Right lobe of liver (tissue), 6 donors: ENCODE measurements around the gene IQCB1. TPM values are rescaled to one million over a fixed set of nuclear protein-coding genes. Genes with fewer than 3 reads are reported as not detected.

Source experiments
- ATAC-seq, 4 donors: fragments of 200-7000 bp; cut with Tn5 transposase; one replicate each; pipeline ENCODE4 v1.9.1; 2020; ENCODE audit warnings: mild to moderate bottlenecking in 4 of 4, moderate library complexity in 4 of 4
- DNase-seq, 3 donors: peaks; one replicate each; pipeline ENCODE4 v3.0.0-alpha.2; 2020
- H3K27ac ChIP-seq, 3 donors: fragments of 200-600 bp; one replicate each; pipeline ENCODE4 v1.8.0; 2022
- H3K27me3 ChIP-seq, 2 donors: fragments of 200-600 bp; one replicate each; pipeline ENCODE4 v1.8.0; 2022
- H3K36me3 ChIP-seq, 4 donors: fragments of 200-600 bp; sonication (generic) in 1 of 4; one replicate each; pipeline versions ENCODE4 v1.5.1 to v1.8.0; 2017 to 2022; ENCODE audit warnings: control low read depth in 1 of 4
- H3K4me1 ChIP-seq, 4 donors: fragments of 200-600 bp; sonication (generic) in 1 of 4; one replicate each; pipeline versions ENCODE4 v1.5.1 to v1.8.0; 2017 to 2022; ENCODE audit warnings: control low read depth in 1 of 4
- H3K4me3 ChIP-seq, 3 donors: fragments of 200-600 bp; one replicate each; pipeline ENCODE4 v1.8.0; 2022
- H3K9me3 ChIP-seq, 4 donors: fragments of 200-600 bp; sonication (generic) in 1 of 4; one replicate each; pipeline versions ENCODE4 v1.5.1 to v1.8.0; 2017 to 2022; ENCODE audit warnings: control low read depth in 1 of 4
- CTCF ChIP-seq, 4 donors: fragments of 200-600 bp in 3 of 4; fragments of 450-650 bp in 1 of 4; IDR thresholded peaks; one replicate each; pipeline versions ENCODE4 v1.5.1 to v1.8.0; 2016 to 2022; ENCODE audit warnings: antibody characterized with exemption in 4 of 4, mild to moderate bottlenecking in 2 of 4
- POLR2A ChIP-seq: fragments of 450-650 bp; IDR thresholded peaks from one replicate; pipeline ENCODE4 v1.6.1; 2017; ENCODE audit warnings: antibody characterized with exemption, mild to moderate bottlenecking
- WGBS: methylation state at CpG from one replicate; pipeline ENCODE4 v1.1.6; 2018; ENCODE audit warnings: low coverage, low lambda C conversion rate; ENCODE audit not compliant: insufficient coverage; ENCODE audit errors: missing lambda C conversion rate; 5-methylcytosine and 5-hydroxymethylcytosine counted together
- intact Hi-C, 2 donors: fragments of 100-400 bp; cut with DNase I; formaldehyde crosslinking; loops; one replicate each; pipeline versions ENCODE4 v1.11.2 to v1.14.1; 2022
- total RNA-seq, 6 experiments: library from RNA; depleted of rRNA in 2 of 6; stranded (reverse); fragments of >200 nt in 2 of 6; fragmentation: NEBNext Ultra II Directional in 3 of 6; extraction: Animal tissue kit (Norgen Biotek cat#: 25700) in 3 of 6; gene quantifications; one replicate each; pipeline versions ENCODE4 v1.1.0 to v1.2.4, GENCODE V29; 2016 to 2023
- donor health status: DM: no; HTN: yes; CAD: no.
- donor health status: DM: no; HTN: no; CAD: no.
- donor health status: DM: no; HTN: no; CAD: no.
- donor health status: DM: no; HTN: yes; CAD: no.
- donor health status: DM: no; HTN: yes; CAD: no.

Gene IQCB1
- total RNA-seq, 6 experiments from 2014 or later, result 3.6 to 8.8 (median 5.4) TPM

DNA sequence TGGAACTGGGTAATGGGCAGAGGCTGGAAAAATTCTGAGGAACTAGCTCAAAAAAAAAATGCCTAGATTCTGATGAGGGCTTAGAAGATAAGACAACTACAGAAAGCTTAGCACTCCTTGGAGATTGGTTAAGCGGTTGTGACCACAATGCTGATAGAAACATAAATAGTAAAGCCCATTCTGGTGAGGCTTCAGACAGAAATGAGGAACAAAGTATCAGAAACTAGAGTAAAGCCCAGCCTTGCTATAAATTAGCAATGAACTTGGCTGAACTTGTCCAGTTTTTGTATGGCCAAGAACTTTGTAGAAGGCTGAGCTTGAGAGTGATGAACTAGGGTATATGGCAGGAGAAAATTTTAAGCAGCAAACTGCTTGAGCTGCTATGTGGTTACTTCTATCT is 110.7 kb downstream of the IQCB1 start:
- peaks cover under 1 to 66% (median 26%) of the 10 kb centered on the region in 4 donors for H3K36me3 ChIP-seq
- intact Hi-C loops, result no loop called here
- peak in 1 of 4 donors; percentile 15 for ATAC-seq
- WGBS, result 83% methylated on average over 1 of the region's 1 CpG
- H3K27ac ChIP-seq, result no peak overlapping the region
- no peaks in the 10 kb centered on the region for H3K4me1 ChIP-seq
- no peak for TF ChIP-seq POLR2A
- no peak for TF ChIP-seq CTCF (IDR thresholded peaks at IDR 0.05)
- H3K9me3 ChIP-seq, result no peaks in the 10 kb centered on the region
- H3K27me3 ChIP-seq, result no peaks in the 10 kb centered on the region
- no peak for DNase-seq
- no peak overlapping the region for H3K4me3 ChIP-seq

DNA sequence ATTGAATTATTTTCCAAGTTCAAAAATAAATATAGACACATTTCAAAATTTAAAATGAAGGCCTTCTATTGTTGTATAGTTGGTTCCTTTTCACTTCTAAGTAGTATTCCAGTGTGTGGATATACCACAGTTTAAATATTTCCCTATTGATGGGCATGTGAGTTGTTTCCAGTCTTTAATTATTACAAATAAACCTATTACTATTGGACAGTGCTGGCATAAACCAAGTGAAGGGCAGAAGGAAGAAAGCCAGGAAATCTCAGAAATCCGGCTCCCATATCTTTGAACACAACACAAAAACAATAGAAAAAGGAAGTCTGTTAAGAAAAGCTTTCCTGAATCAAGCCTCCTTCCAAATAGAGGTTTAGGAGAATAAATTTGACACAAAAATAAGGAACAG is 111.4 kb downstream of the IQCB1 start:
- TF ChIP-seq CTCF (IDR thresholded peaks at IDR 0.05), result no peak
- TF ChIP-seq POLR2A, result no peak
- Histone ChIP-seq H3K4me3 (no peak overlapping the region), H3K27ac (no peak overlapping the region), H3K4me1 (no peaks in the 10 kb centered on the region), H3K9me3 (no peaks in the 10 kb centered on the region), H3K27me3 (no peaks in the 10 kb centered on the region), H3K36me3 (peaks cover 5 to 65% (median 29%) of the 10 kb centered on the region in 4 donors)
- DNase-seq, result no peak
- WGBS, result 60% methylated on average over 1 of the region's 1 CpG
- no peak for ATAC-seq
- intact Hi-C loops, result no loop called here

- no peak overlapping the region for H3K27ac ChIP-seq
- DNase-seq, result no peak
- intact Hi-C loops, result no loop called here
- H3K9me3 ChIP-seq, result no peaks in the 10 kb centered on the region
- peaks cover 10 to 67% (median 35%) of the 10 kb centered on the region in 4 donors for H3K36me3 ChIP-seq
- no peaks in the 10 kb centered on the region for H3K27me3 ChIP-seq
- no peak overlapping the region for H3K4me3 ChIP-seq
- H3K4me1 ChIP-seq, result no peaks in the 10 kb centered on the region
- no peak for ATAC-seq
- TF ChIP-seq CTCF (IDR thresholded peaks at IDR 0.05) (no peak), POLR2A (no peak)
- WGBS, result 89% methylated on average over 1 of the region's 1 CpG
Observed at GRCh38 chr3:121722411-121722810, 112.4 kb downstream of the IQCB1 start.

DNA sequence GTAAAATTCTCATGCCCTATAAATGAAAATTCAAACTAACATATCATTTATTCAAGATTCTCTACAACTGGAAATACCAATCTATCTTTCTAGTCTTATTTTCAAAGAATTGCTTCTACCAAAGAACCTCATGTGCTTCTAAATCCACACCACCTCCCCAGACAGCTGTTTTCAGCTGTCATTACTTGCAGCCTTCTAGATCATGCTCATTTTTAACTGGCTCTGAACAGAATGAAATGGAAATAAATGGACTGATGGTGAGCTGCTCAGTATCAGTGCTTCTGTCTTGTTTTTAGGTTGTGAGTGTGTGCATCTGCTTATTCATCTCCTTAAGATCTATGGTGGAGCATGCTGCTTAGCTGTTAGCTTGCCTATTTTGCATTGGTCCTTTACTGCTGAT is 114.7 kb downstream of the IQCB1 start:
- Histone ChIP-seq H3K4me3 (no peak overlapping the region), H3K27me3 (no peaks in the 10 kb centered on the region), H3K4me1 (no peaks in the 10 kb centered on the region), H3K9me3 (no peaks in the 10 kb centered on the region), H3K36me3 (peaks cover 10 to 76% (median 36%) of the 10 kb centered on the region in 4 donors), H3K27ac (no peak overlapping the region)
- intact Hi-C loops, result no loop called here
- DNase-seq (no peak), ATAC-seq (no peak)
- TF ChIP-seq CTCF (IDR thresholded peaks at IDR 0.05) (no peak), POLR2A (no peak)

Other genes starting within 250 kb of the IQCB1 start
- under 1 TPM in 2 of 6 experiments, not detected in 4; 0.07 to 0.10 TPM for gene FBXO40, start 241.7 kb downstream of the IQCB1 start, total RNA-seq
- 10 to 100 TPM; 13.7 to 20.4 (median 16.9) TPM for gene HCLS1, start 174.2 kb downstream of the IQCB1 start, total RNA-seq
- 10 to 100 TPM; 26.8 to 31.7 (median 29.5) TPM for gene GOLGB1, start 85.3 kb downstream of the IQCB1 start, total RNA-seq
- gene EAF2, start 149 bp upstream of the IQCB1 start, total RNA-seq, result 1 to 10 TPM; 1.4 to 3.0 (median 2.0) TPM
- gene SLC15A2, start 59.3 kb upstream of the IQCB1 start, total RNA-seq, result 1 to 10 TPM in 3 of 6 experiments, under 1 TPM in 3; 0.18 to 1.7 (median 0.97) TPM
- under 1 TPM in 5 of 6 experiments, not detected in 1; 0.12 to 0.88 (median 0.33) TPM for gene ILDR1, start 187.2 kb upstream of the IQCB1 start, total RNA-seq
- 1 to 10 TPM in 5 of 6 experiments, under 1 TPM in 1; 0.97 to 6.7 (median 3.4) TPM for gene CD86, start 220.3 kb upstream of the IQCB1 start, total RNA-seq